HUES64 (cell line): ENCODE measurements around the gene FGF19.

Experiments used
- H3K27ac ChIP-seq: 2 replicates; pipeline ENCODE4 v1.7.0; 2013; ENCODE audit warnings: low read depth, low read length, inconsistent platforms
- H3K27me3 ChIP-seq: 2 replicates; pipeline ENCODE4 v1.6.1; 2013; ENCODE audit warnings: mild to moderate bottlenecking, low read length; ENCODE audit not compliant: insufficient read depth
- H3K36me3 ChIP-seq: 2 replicates; pipeline ENCODE4 v1.6.1; 2013; ENCODE audit warnings: mild to moderate bottlenecking, low read length; ENCODE audit not compliant: insufficient read depth
- H3K4me1 ChIP-seq: 2 replicates; pipeline ENCODE4 v1.6.1; 2013; ENCODE audit warnings: mild to moderate bottlenecking, low read length, moderate library complexity; ENCODE audit not compliant: insufficient read depth
- H3K4me3 ChIP-seq: 2 replicates; pipeline ENCODE4 v1.5.1; 2013; ENCODE audit warnings: mild to moderate bottlenecking, low read length, moderate library complexity
- H3K9ac ChIP-seq: 2 replicates; pipeline ENCODE4 v1.6.1; 2013; ENCODE audit warnings: mild to moderate bottlenecking, low read depth, low read length
- H3K9me3 ChIP-seq: 2 replicates; pipeline ENCODE4 v1.6.1; 2013; ENCODE audit warnings: low read depth, low read length; ENCODE audit not compliant: insufficient read depth
- WGBS: fragments of 150-250, 120-280 bp; methylation state at CpG from one replicate; pipeline ENCODE4 v1.1.7; 2013; ENCODE audit warnings: missing lambda C conversion rate; 5-methylcytosine and 5-hydroxymethylcytosine counted together

FGF19 gene

GRCh38 chr11:69716891-69717747 lies 13.3 kb upstream of the FGF19 start:
- WGBS = 73% methylated on average over 5 of the region's 6 CpGs
- no peaks in the 10 kb centered on the region for H3K36me3 ChIP-seq
- H3K9me3 ChIP-seq = no peaks in the 10 kb centered on the region
- H3K4me1 ChIP-seq = peaks cover 6% of the 10 kb centered on the region; the same call in 1 of the 2 replicates
- H3K9ac ChIP-seq = no peak overlapping the region
- peaks cover 29% of the 10 kb centered on the region for H3K27me3 ChIP-seq
- H3K27ac ChIP-seq = no peak overlapping the region
- H3K4me3 ChIP-seq = no peak overlapping the region

GRCh38 chr11:69716099-69716498 lies 12.3 kb upstream of the FGF19 start:
- Histone ChIP-seq H3K27me3 (peaks cover 23% of the 10 kb centered on the region), H3K4me1 (peaks cover 9% of the 10 kb centered on the region; the same call in 1 of the 2 replicates), H3K9ac (no peak overlapping the region), H3K4me3 (no peak overlapping the region), H3K27ac (no peak overlapping the region), H3K36me3 (no peaks in the 10 kb centered on the region), H3K9me3 (no peaks in the 10 kb centered on the region)
- WGBS = 91% methylated on average over 11 of the region's 11 CpGs

- no peaks in the 10 kb centered on the region for H3K36me3 ChIP-seq
- no peaks in the 10 kb centered on the region for H3K9me3 ChIP-seq
- WGBS = 93% methylated on average over 19 of the region's 19 CpGs
- H3K27ac ChIP-seq = no peak overlapping the region
- peaks cover 22% of the 10 kb centered on the region for H3K27me3 ChIP-seq
- H3K9ac ChIP-seq = no peak overlapping the region
- no peak overlapping the region for H3K4me3 ChIP-seq
- H3K4me1 ChIP-seq = peaks cover 9% of the 10 kb centered on the region; the same call in 1 of the 2 replicates
Measured at GRCh38 chr11:69715446-69715845, 11.6 kb upstream of the FGF19 start.

GRCh38 chr11:69711822-69712801 lies 8.3 kb upstream of the FGF19 start:
- H3K4me3 ChIP-seq = no peak overlapping the region
- no peak overlapping the region for H3K27ac ChIP-seq
- no peaks in the 10 kb centered on the region for H3K9me3 ChIP-seq
- H3K27me3 ChIP-seq = peaks cover 5% of the 10 kb centered on the region; the same call in 1 of the 2 replicates
- H3K36me3 ChIP-seq = no peaks in the 10 kb centered on the region
- H3K4me1 ChIP-seq = peaks cover 11% of the 10 kb centered on the region
- 86% methylated on average over 28 of the region's 28 CpGs for WGBS
- no peak overlapping the region for H3K9ac ChIP-seq

- peaks cover 31% of the 10 kb centered on the region for H3K4me1 ChIP-seq
- peaks cover 27% of the 10 kb centered on the region for H3K27me3 ChIP-seq
- WGBS = 71% methylated on average over 14 of the region's 15 CpGs
Measured at GRCh38 chr11:69708736-69709401, 5.0 kb upstream of the FGF19 start.

GRCh38 chr11:69707176-69707575 lies 3.4 kb upstream of the FGF19 start:
- Histone ChIP-seq H3K9ac (no peak overlapping the region), H3K4me3 (no peak overlapping the region), H3K27me3 (peaks cover 43% of the 10 kb centered on the region), H3K4me1 (peaks cover 31% of the 10 kb centered on the region), H3K36me3 (no peaks in the 10 kb centered on the region), H3K27ac (no peak overlapping the region), H3K9me3 (no peaks in the 10 kb centered on the region)
- 66% methylated on average over 7 of the region's 7 CpGs for WGBS

More at GRCh38 chr11:69708736-69709401, 5.0 kb upstream of the FGF19 start:
- no peak overlapping the region for H3K4me3 ChIP-seq
- H3K9me3 ChIP-seq = no peaks in the 10 kb centered on the region
- no peak overlapping the region for H3K27ac ChIP-seq
- no peaks in the 10 kb centered on the region for H3K36me3 ChIP-seq
- no peak overlapping the region for H3K9ac ChIP-seq

- Histone ChIP-seq H3K27ac (no peak overlapping the region), H3K9me3 (no peaks in the 10 kb centered on the region), H3K27me3 (peaks cover 53% of the 10 kb centered on the region), H3K36me3 (no peaks in the 10 kb centered on the region), H3K9ac (no peak overlapping the region), H3K4me1 (peaks cover 34% of the 10 kb centered on the region), H3K4me3 (no peak overlapping the region)
- 76% methylated on average over 20 of the region's 20 CpGs for WGBS
Measured at GRCh38 chr11:69705901-69706787, 2.3 kb upstream of the FGF19 start.

GRCh38 chr11:69705351-69705811 lies 1.6 kb upstream of the FGF19 start:
- Histone ChIP-seq H3K27me3 (peaks cover 58% of the 10 kb centered on the region), H3K9ac (peak overlapping the region; percentile 20; the same call in 1 of the 2 replicates), H3K4me1 (peaks cover 40% of the 10 kb centered on the region), H3K4me3 (peak overlapping the region; percentile 63), H3K36me3 (no peaks in the 10 kb centered on the region), H3K9me3 (no peaks in the 10 kb centered on the region), H3K27ac (no peak overlapping the region)
- 12% methylated on average over 16 of the region's 18 CpGs for WGBS

- peak overlapping the region; percentile 49 for H3K9ac ChIP-seq
- H3K27me3 ChIP-seq = peaks cover 58% of the 10 kb centered on the region
- H3K27ac ChIP-seq = peak overlapping the region; percentile 84; the same call in 1 of the 2 replicates
- peak overlapping the region; percentile 63 for H3K4me3 ChIP-seq
- no peaks in the 10 kb centered on the region for H3K36me3 ChIP-seq
- WGBS = 2% methylated on average over 63 of the region's 63 CpGs
- peaks cover 47% of the 10 kb centered on the region for H3K4me1 ChIP-seq
- H3K9me3 ChIP-seq = no peaks in the 10 kb centered on the region
Measured at GRCh38 chr11:69704508-69705253, 859 bp upstream of the FGF19 start.
